Measurements from ENCODE around the gene LMLN.

The LMLN gene

GRCh38 chr3:198061119-198062067, 101.4 kb downstream of the LMLN start:
- ATAC-seq = no peak
- no peak for TF ChIP-seq OSR1 (CRISPR knock-in tag; IDR thresholded peaks at IDR 0.05)
- no peak for TF ChIP-seq CSRNP3 (CRISPR knock-in tag; IDR thresholded peaks at IDR 0.05)
- no peak for TF ChIP-seq CREB5 (CRISPR knock-in tag; IDR thresholded peaks at IDR 0.05; ENCODE audit: low read depth)
- no peak for TF ChIP-seq ZNF8 (CRISPR knock-in tag; IDR thresholded peaks at IDR 0.05)
- TF ChIP-seq SNAI2 (CRISPR knock-in tag; IDR thresholded peaks at IDR 0.05) = no peak
- TF ChIP-seq PATZ1 (CRISPR knock-in tag; IDR thresholded peaks at IDR 0.05; ENCODE audit: borderline replicate concordance) = no peak
- no peak for TF ChIP-seq ARNTL (CRISPR knock-in tag; IDR thresholded peaks at IDR 0.05; ENCODE audit: borderline replicate concordance, low read depth)
- no peak for TF ChIP-seq ZNF70 (CRISPR knock-in tag; IDR thresholded peaks at IDR 0.05)
- TF ChIP-seq CSDC2 (CRISPR knock-in tag; IDR thresholded peaks at IDR 0.05) = no peak
- no peak for TF ChIP-seq ZC3H10 (CRISPR knock-in tag; IDR thresholded peaks at IDR 0.05)

GRCh38 chr3:198062068-198062465, 102.0 kb downstream of the LMLN start:
- no peak for ATAC-seq
- TF ChIP-seq PATZ1 (CRISPR knock-in tag; IDR thresholded peaks at IDR 0.05; ENCODE audit: borderline replicate concordance) (no peak), TOX (CRISPR knock-in tag; IDR thresholded peaks at IDR 0.05; ENCODE audit: borderline replicate concordance) (no peak), SNAI2 (CRISPR knock-in tag; IDR thresholded peaks at IDR 0.05) (no peak), ESRRG (CRISPR knock-in tag; IDR thresholded peaks at IDR 0.05) (no peak), RARB (CRISPR knock-in tag; IDR thresholded peaks at IDR 0.05) (no peak), ZNF8 (CRISPR knock-in tag; IDR thresholded peaks at IDR 0.05) (no peak), CSDC2 (CRISPR knock-in tag; IDR thresholded peaks at IDR 0.05) (no peak), CREB5 (CRISPR knock-in tag; IDR thresholded peaks at IDR 0.05; ENCODE audit: low read depth) (no peak), ZNF70 (CRISPR knock-in tag; IDR thresholded peaks at IDR 0.05) (no peak), TSHZ2 (CRISPR knock-in tag; IDR thresholded peaks at IDR 0.05) (no peak), GLIS3 (CRISPR knock-in tag; IDR thresholded peaks at IDR 0.05) (no peak), ZC3H10 (CRISPR knock-in tag; IDR thresholded peaks at IDR 0.05) (no peak), ZFP30 (CRISPR knock-in tag; IDR thresholded peaks at IDR 0.05) (no peak), ZFP3 (CRISPR knock-in tag; IDR thresholded peaks at IDR 0.05) (no peak), ZNF565 (CRISPR knock-in tag; conservative IDR thresholded peaks at IDR 0.05; ENCODE audit: low read depth) (no peak), BACH2 (CRISPR knock-in tag; IDR thresholded peaks at IDR 0.05; ENCODE audit: borderline replicate concordance) (no peak), ISL1 (CRISPR knock-in tag; IDR thresholded peaks at IDR 0.05) (no peak), CSRNP3 (CRISPR knock-in tag; IDR thresholded peaks at IDR 0.05) (no peak), PPARA (CRISPR knock-in tag; IDR thresholded peaks at IDR 0.05; ENCODE audit: borderline replicate concordance) (no peak), POU6F1 (CRISPR knock-in tag; IDR thresholded peaks at IDR 0.05; ENCODE audit: borderline replicate concordance, low read depth) (no peak)
